LNCaP clone FGC (cell line): ENCODE results near the gene DST.

Experiments
- DNase-seq: peaks from one replicate; pipeline ENCODE4 v3.0.0-alpha.2; 2011; ENCODE audit warnings: low read depth
- H3K4me3 ChIP-seq: 2 replicates; pipeline ENCODE4 v1.5.1; 2011; ENCODE audit warnings: mild to moderate bottlenecking, low read depth, low read length, control low read depth
- CTCF ChIP-seq: IDR thresholded peaks from 2 replicates; pipeline ENCODE4 v1.5.1; 2012; ENCODE audit warnings: mild to moderate bottlenecking; ENCODE audit not compliant: control insufficient read depth, insufficient read depth; ENCODE audit errors: extremely low read depth

DST gene

GRCh38 chr6:56480654-56481337 is 161.9 kb downstream of the DST start:
- no peak overlapping the region for H3K4me3 ChIP-seq
- no peak for DNase-seq
- TF ChIP-seq CTCF = no peak

- no peak for DNase-seq
- no peak overlapping the region for H3K4me3 ChIP-seq
- TF ChIP-seq CTCF = no peak
These were observed 162.4 kb downstream of the DST start for GRCh38 chr6:56480246-56480645.

- DNase-seq = no peak
- H3K4me3 ChIP-seq = no peak overlapping the region
- TF ChIP-seq CTCF = no peak
These were observed 163.3 kb downstream of the DST start for GRCh38 chr6:56479381-56479780.

- H3K4me3 ChIP-seq = no peak overlapping the region
- no peak for TF ChIP-seq CTCF
- no peak for DNase-seq
These were observed 164.5 kb downstream of the DST start for GRCh38 chr6:56478202-56478601.

- H3K4me3 ChIP-seq = no peak overlapping the region
- TF ChIP-seq CTCF = no peak
- DNase-seq = no peak
These were observed 165.4 kb downstream of the DST start for GRCh38 chr6:56477241-56477640.

- DNase-seq = peak; percentile 30
- no peak for TF ChIP-seq CTCF
- H3K4me3 ChIP-seq = no peak overlapping the region
These were observed 166.8 kb downstream of the DST start for GRCh38 chr6:56475736-56476457.
